ENCODE measurements around the gene PLLP.

GRCh38 chr16:57307365-57307764 is 22.9 kb upstream of the PLLP start:
- TF ChIP-seq POLR2A (IDR thresholded peaks at IDR 0.05): no peak
- no peak for TF ChIP-seq CTCF (IDR thresholded peaks at IDR 0.05)
